Fibroblast of the aortic adventitia (primary cell): ENCODE data around the gene PCDH15. TPM values are rescaled to one million over a fixed set of nuclear protein-coding genes. Genes with fewer than 3 reads are reported as not detected.
"Not testable (repeated sequence)": the region's sequence is repeated elsewhere in the genome, so short reads cannot be mapped to it uniquely, and the experiment has no call there.

Experiments used
- DNase-seq: peaks from one replicate; pipeline ENCODE4 v3.0.0-alpha.2; 2010; ENCODE audit warnings: low read depth
- H3K4me3 ChIP-seq: 2 replicates; pipeline ENCODE4 v1.5.1; 2011; ENCODE audit warnings: low read depth, mild to moderate bottlenecking, control low read depth, low read length, moderate library complexity
- total RNA-seq: library from RNA; depleted of rRNA; stranded (reverse); fragments of >200 nt; gene quantifications from 2 replicates; pipeline ENCODE4 v1.2.3, GENCODE V29; 2012; ENCODE audit warnings: low replicate concordance
- TF ChIP-seq, protein P1 (sequence below): IDR thresholded peaks from 2 replicates; pipeline ENCODE4 v1.5.1; 2011; ENCODE audit warnings: mild to moderate bottlenecking, low read length, control low read depth, inconsistent platforms; ENCODE audit not compliant: insufficient read depth

The PCDH15 gene
- total RNA-seq, 1 donor: 0.09 TPM

DNA sequence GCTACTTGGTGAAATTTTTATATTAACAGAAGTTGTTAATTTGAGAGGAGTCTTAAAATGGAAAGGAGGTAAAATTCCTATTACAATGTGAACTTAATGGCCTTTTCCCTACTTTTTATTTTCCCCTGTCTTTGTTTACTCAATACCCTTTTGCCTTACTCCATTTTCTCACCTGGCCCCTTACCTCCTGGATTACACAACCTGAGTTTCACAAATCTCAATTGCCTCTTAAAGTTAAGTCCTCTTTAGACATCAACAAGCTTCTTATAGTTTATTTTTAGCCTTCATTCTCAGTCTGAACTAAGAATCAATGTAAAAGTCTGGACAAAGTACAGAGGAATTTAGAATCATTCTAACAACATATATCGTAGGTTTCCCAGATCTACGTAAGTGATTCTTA lies 247.0 kb downstream of the PCDH15 start:
- no peak for DNase-seq
- H3K4me3 ChIP-seq: no peak overlapping the region
- TF ChIP-seq, protein P1, sequence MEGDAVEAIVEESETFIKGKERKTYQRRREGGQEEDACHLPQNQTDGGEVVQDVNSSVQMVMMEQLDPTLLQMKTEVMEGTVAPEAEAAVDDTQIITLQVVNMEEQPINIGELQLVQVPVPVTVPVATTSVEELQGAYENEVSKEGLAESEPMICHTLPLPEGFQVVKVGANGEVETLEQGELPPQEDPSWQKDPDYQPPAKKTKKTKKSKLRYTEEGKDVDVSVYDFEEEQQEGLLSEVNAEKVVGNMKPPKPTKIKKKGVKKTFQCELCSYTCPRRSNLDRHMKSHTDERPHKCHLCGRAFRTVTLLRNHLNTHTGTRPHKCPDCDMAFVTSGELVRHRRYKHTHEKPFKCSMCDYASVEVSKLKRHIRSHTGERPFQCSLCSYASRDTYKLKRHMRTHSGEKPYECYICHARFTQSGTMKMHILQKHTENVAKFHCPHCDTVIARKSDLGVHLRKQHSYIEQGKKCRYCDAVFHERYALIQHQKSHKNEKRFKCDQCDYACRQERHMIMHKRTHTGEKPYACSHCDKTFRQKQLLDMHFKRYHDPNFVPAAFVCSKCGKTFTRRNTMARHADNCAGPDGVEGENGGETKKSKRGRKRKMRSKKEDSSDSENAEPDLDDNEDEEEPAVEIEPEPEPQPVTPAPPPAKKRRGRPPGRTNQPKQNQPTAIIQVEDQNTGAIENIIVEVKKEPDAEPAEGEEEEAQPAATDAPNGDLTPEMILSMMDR: no peak

GRCh38 chr10:54550016-54550415 lies 251.0 kb downstream of the PCDH15 start:
- no peak for DNase-seq
- H3K4me3 ChIP-seq: no peak overlapping the region
- TF ChIP-seq, protein P1: no peak

DNA sequence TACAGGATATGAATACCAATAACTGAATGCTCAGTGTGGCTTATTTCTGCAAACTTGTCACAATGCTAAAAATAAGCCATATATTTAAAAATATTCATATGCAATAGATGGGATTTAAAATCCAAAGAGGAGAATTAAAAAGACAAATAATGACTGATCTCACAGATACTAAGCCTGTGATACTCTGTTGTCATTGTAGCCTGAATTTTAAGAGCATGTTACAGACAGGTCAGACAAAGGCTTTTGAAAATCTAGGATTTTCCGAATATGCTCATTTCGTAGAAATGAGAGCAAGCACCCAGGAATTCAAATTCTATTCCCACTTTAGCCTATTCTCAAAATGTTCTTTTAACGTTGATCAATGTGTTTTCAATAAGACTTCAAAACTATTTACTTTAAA lies 269.7 kb downstream of the PCDH15 start:
- no peak overlapping the region for H3K4me3 ChIP-seq
- TF ChIP-seq, protein P1: no peak
- DNase-seq: no peak

GRCh38 chr10:54530299-54530698 lies 270.7 kb downstream of the PCDH15 start:
- no peak overlapping the region for H3K4me3 ChIP-seq
- TF ChIP-seq, protein P1: no peak

DNA sequence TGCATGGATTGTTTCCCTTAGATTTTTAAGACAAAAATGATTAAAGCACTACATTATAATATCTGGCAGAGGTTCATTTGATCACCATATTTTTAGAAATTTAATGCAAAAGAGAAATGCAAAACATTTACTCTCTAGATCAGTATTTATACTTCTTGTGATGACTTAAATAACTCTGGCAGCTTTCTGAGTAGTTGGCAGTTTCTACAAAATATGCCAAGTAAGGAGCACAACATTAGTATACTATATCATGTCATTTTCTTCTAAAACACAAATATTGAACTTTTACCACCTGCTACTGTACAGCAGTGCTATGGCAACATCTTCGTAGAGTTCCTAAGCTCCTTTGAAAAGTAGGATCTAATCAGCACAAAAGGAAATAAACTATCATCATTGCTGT lies 275.2 kb downstream of the PCDH15 start:
- no peak overlapping the region for H3K4me3 ChIP-seq
- TF ChIP-seq, protein P1: no peak
- no peak for DNase-seq

More at GRCh38 chr10:54530299-54530698, 270.7 kb downstream of the PCDH15 start:
- DNase-seq: no peak

DNA sequence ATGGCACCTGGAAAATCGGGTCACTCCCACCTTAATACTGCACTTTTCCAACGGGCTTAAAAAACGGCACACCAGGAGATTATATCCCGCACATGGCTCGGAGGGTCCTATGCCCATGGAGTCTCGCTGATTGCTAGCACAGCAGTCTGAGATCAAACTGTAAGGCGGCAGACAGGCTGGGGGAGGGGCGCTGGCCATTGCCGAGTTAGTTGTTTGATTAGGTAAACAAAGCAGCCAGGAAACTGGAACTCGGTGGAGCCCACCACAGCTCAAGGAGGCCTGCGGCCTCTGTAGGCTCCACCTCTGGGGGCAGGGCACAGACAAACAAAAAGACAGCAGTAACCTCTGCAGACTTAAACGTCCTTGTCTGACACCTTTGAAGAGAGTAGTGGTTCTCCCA lies 285.8 kb downstream of the PCDH15 start:
- DNase-seq, H3K4me3 ChIP-seq: not testable (repeated sequence)

GRCh38 chr10:54503863-54504262 lies 297.2 kb downstream of the PCDH15 start:
- TF ChIP-seq, protein P1: no peak
- no peak overlapping the region for H3K4me3 ChIP-seq
- DNase-seq: no peak

- TF ChIP-seq, protein P1: no peak
- no peak overlapping the region for H3K4me3 ChIP-seq
- no peak for DNase-seq
These were observed 299.1 kb downstream of the PCDH15 start for GRCh38 chr10:54501929-54502328.
